Osteoblast (primary cell): ENCODE measurements around the gene H3-3A. TPM values are rescaled to one million over a fixed set of nuclear protein-coding genes. Genes with fewer than 3 reads are reported as not detected.

Source experiments
- DNase-seq: peaks from one replicate; pipeline ENCODE4 v3.0.0; 2011; ENCODE audit warnings: low spot score, mixed read lengths; ENCODE audit not compliant: insufficient read length; ENCODE audit errors: missing footprints
- H2AFZ ChIP-seq: 2 replicates; pipeline ENCODE4 v1.6.0; 2011; ENCODE audit warnings: mild to moderate bottlenecking, low read length
- H3K27ac ChIP-seq: 2 replicates; pipeline ENCODE4 v1.5.1; 2011; ENCODE audit warnings: mild to moderate bottlenecking, low read depth, low read length, moderate library complexity
- H3K27me3 ChIP-seq: 2 replicates; pipeline ENCODE4 v1.6.0; 2012; ENCODE audit warnings: mild to moderate bottlenecking, control low read depth, inconsistent platforms, low read length, moderate library complexity; ENCODE audit not compliant: insufficient read depth
- H3K36me3 ChIP-seq: 2 replicates; pipeline ENCODE4 v1.5.1; 2011; ENCODE audit warnings: mild to moderate bottlenecking, low read length, control low read depth, moderate library complexity; ENCODE audit not compliant: insufficient read depth
- H3K4me1 ChIP-seq: 2 replicates; pipeline ENCODE4 v1.5.1; 2011; ENCODE audit warnings: mild to moderate bottlenecking, low read length, control low read depth, moderate library complexity; ENCODE audit not compliant: insufficient read depth
- H3K4me2 ChIP-seq: 2 replicates; pipeline ENCODE4 v1.6.0; 2011; ENCODE audit warnings: mild to moderate bottlenecking, low read length; ENCODE audit not compliant: insufficient read depth
- H3K4me3 ChIP-seq: fragments of 200-600 bp; sonication (generic); 3 replicates; pipeline ENCODE4 v1.5.1; 2012; ENCODE audit warnings: mild to moderate bottlenecking, low read length, inconsistent platforms; ENCODE audit not compliant: insufficient read depth
- H3K79me2 ChIP-seq: 2 replicates; pipeline ENCODE4 v1.6.0; 2012; ENCODE audit warnings: mild to moderate bottlenecking, low read length, control low read depth, inconsistent platforms; ENCODE audit not compliant: insufficient read depth
- H3K9me3 ChIP-seq: 2 replicates; pipeline ENCODE4 v1.5.1; 2011; ENCODE audit warnings: low read depth, low read length, control low read depth
- H4K20me1 ChIP-seq: 2 replicates; pipeline ENCODE4 v1.6.0; 2012; ENCODE audit warnings: mild to moderate bottlenecking, low read length, control low read depth; ENCODE audit not compliant: insufficient read depth
- total RNA-seq: library from RNA; depleted of rRNA; stranded (reverse); fragments of >200 nt; gene quantifications from 2 replicates; pipeline ENCODE4 v1.2.3, GENCODE V29; 2012
- TF ChIP-seq, protein P1 (sequence below): IDR thresholded peaks from 2 replicates; pipeline ENCODE4 v1.5.1; 2011; ENCODE audit warnings: mild to moderate bottlenecking, low read depth, low read length, moderate library complexity; ENCODE audit errors: extremely low read depth

The H3-3A gene
- total RNA-seq, 1 donor: 127 TPM

DNA sequence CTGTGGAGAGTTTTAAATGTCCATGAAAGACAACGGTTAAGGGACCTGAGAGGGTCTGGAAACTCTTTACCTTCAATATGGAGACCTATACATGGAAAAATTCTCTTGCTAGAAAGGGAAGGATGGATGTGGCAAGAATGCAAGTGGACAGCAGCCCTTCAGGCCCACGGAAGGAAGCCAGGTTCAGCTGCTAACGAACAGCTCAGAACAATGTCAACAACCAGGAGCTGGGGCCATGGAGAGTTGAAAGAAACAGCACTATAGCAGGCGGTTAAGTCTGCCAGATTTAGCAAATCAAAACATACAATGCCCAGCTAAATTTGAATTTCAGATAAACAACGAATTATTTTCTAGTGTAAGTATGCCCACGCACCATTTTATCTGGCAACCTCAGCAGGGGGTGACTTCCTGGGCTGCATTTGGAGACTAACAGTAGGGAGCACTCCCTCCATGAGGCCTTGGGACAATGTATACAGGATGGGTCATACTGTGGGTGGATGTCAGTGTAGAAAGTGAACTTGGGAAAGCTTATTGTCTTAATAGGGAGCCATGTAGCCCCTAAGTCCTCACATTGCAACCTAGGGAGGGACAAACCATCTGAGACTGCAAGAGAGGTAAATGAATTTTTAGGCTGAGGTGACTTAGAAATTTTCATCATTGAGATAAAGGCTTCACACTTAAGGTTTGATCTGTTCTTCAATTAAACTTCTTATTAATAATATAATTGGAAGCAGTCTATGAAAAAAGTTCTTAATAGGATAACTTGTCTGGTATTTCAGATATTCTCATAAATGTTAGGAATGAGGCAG is 7.8 kb upstream of the H3-3A start:
- Histone ChIP-seq H3K79me2 (no peaks in the 10 kb centered on the region), H3K4me1 (no peaks in the 10 kb centered on the region), H3K4me2 (no peak overlapping the region), H3K4me3 (no peak overlapping the region), H3K9me3 (no peaks in the 10 kb centered on the region), H3K27me3 (no peaks in the 10 kb centered on the region), H2AFZ (no peak overlapping the region), H3K27ac (no peak overlapping the region), H4K20me1 (no peaks in the 10 kb centered on the region), H3K36me3 (no peaks in the 10 kb centered on the region)
- DNase-seq: no peak
- TF ChIP-seq, protein P1, sequence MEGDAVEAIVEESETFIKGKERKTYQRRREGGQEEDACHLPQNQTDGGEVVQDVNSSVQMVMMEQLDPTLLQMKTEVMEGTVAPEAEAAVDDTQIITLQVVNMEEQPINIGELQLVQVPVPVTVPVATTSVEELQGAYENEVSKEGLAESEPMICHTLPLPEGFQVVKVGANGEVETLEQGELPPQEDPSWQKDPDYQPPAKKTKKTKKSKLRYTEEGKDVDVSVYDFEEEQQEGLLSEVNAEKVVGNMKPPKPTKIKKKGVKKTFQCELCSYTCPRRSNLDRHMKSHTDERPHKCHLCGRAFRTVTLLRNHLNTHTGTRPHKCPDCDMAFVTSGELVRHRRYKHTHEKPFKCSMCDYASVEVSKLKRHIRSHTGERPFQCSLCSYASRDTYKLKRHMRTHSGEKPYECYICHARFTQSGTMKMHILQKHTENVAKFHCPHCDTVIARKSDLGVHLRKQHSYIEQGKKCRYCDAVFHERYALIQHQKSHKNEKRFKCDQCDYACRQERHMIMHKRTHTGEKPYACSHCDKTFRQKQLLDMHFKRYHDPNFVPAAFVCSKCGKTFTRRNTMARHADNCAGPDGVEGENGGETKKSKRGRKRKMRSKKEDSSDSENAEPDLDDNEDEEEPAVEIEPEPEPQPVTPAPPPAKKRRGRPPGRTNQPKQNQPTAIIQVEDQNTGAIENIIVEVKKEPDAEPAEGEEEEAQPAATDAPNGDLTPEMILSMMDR: no peak

DNA sequence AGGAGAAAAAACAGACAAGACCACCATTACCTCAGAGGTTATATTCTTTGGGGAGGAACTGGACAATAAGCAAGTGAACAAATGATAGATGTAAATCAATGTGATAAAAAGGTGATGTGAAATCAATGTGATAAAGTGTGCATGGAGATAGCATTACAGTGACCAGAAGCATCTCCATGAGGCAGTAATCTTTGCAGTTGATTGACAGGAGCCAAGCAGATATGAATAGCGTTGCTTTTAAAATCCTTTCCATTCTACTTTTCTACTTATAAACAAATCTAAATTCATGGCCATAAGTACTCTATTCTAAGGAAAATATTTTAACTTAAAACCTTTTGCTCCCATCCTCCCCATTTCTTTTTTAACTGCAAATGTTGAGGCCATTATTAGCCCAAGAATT is 2.8 kb upstream of the H3-3A start:
- Histone ChIP-seq H2AFZ (no peak overlapping the region), H3K4me3 (no peak overlapping the region), H4K20me1 (peaks cover 16% of the 10 kb centered on the region), H3K9me3 (no peaks in the 10 kb centered on the region), H3K27me3 (no peaks in the 10 kb centered on the region), H3K36me3 (no peaks in the 10 kb centered on the region), H3K4me2 (no peak overlapping the region), H3K27ac (no peak overlapping the region), H3K4me1 (peaks cover 10% of the 10 kb centered on the region), H3K79me2 (peaks cover 12% of the 10 kb centered on the region)
- no peak for DNase-seq
- TF ChIP-seq, protein P1: no peak

DNA sequence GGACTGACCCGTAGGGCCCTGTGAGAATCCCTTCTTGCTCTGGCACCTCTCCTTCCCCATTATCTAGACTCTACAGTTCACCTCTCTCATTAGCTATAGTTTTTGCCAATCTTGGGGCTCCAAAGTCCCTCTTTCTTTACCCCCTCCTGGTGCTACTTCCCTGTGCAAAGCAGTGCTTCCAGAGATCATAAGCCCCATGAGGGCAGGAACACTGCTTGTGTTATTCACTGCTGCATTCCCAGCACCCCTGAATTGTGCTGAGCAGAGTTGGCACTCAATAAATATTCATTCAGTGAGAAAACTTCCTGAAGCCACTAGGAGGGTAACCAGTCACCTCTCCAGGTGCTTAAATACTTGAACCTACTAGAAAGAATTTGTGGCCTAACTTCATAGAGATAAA is 2.1 kb upstream of the H3-3A start:
- TF ChIP-seq, protein P1: no peak
- H2AFZ ChIP-seq: no peak overlapping the region
- H3K27ac ChIP-seq: no peak overlapping the region
- no peaks in the 10 kb centered on the region for H3K27me3 ChIP-seq
- peaks cover 19% of the 10 kb centered on the region for H3K79me2 ChIP-seq
- H3K9me3 ChIP-seq: no peaks in the 10 kb centered on the region
- peaks cover 16% of the 10 kb centered on the region for H3K4me1 ChIP-seq
- H3K4me2 ChIP-seq: no peak overlapping the region
- DNase-seq: peak; percentile 37
- H4K20me1 ChIP-seq: peaks cover 23% of the 10 kb centered on the region
- H3K4me3 ChIP-seq: no peak overlapping the region
- H3K36me3 ChIP-seq: no peaks in the 10 kb centered on the region

DNA sequence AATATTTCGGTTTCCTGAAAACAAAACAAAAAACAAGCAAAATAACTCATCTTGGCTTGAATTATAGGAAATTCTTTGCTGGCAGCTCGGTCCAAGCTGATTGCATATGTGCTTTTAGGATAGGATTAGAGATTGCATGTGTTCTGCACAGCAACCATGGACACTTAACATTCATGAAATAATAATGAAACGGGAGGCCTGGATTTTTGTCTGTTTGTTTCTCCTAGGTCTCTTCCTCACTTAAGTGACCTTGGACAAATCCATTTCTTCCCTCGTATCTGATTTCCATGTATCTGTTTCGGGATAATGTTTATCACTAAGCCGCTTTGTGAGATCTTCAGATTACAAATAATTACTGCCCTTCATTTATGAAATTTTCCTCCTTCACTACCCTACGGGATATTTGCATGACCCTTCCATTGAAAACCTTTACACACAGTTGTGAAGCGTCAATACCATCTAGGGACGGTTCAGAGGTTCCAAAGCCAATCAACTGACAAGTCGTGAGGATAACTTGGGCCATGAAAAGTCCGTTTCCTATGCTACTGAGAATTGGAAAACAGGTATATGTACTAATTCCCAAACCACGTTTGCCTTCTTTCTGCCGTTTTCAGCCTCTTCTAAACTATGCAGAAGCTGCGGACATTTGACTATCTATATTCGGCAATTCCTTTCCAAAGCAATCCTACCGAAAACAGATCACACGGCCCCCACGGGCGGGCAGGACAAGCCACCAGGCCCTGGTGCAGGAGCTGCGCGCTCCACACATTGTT is 1.3 kb upstream of the H3-3A start:
- peak overlapping the region; percentile 74 for H3K27ac ChIP-seq
- H2AFZ ChIP-seq: peak overlapping the region; percentile 98
- H3K4me1 ChIP-seq: peaks cover 16% of the 10 kb centered on the region
- H3K36me3 ChIP-seq: peaks cover 7% of the 10 kb centered on the region
- no peaks in the 10 kb centered on the region for H3K9me3 ChIP-seq
- H3K79me2 ChIP-seq: peaks cover 28% of the 10 kb centered on the region
- TF ChIP-seq, protein P1: no peak
- peak overlapping the region; percentile 93 for H3K4me3 ChIP-seq
- DNase-seq: no peak
- peaks cover 31% of the 10 kb centered on the region for H4K20me1 ChIP-seq
- no peaks in the 10 kb centered on the region for H3K27me3 ChIP-seq
- H3K4me2 ChIP-seq: peak overlapping the region; percentile 87
